Measurements from ENCODE around the gene GJD4. TPM values are rescaled to one million over a fixed set of nuclear protein-coding genes. Genes with fewer than 3 reads are reported as not detected.
A peak's percentile ranks its signal among the peaks of the same experiment; 100 is the strongest.

Gene GJD4
- polyA plus RNA-seq, 3 donors = not detected

DNA sequence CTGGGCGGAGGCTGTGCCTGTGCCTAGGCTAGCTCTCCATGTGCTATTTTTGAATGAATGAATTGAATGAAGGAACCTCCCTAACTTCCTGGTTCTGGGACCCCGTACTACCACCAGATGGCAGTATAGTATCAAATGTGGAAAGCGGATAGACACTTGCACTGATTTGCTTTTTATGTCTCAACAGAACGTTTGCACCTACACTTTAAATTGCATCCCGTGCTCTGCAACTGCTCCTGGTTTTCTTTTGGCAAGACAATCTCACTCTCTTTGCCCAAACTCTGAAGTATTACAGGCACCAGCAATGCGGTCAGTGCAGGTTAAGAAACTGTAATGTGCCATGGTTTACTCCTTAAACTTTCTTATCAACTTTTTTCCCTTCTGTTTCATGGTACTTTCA lies 30.4 kb downstream of the GJD4 start:
- Histone ChIP-seq H3K4me2 (replicated peaks; ENCODE audit: extremely low read depth, low read length, poor library complexity, severe bottlenecking) (no peak overlapping the region), H3K27me3 (ENCODE audit: control insufficient read depth in 2 of 2, insufficient read depth in 2 of 2, low read length in 2 of 2) (peaks cover 43 to 45% of the 10 kb centered on the region in 2 donors), H2AFZ (ENCODE audit: insufficient read depth, low read depth, low read length, poor library complexity, severe bottlenecking) (no peak overlapping the region), H3K36me3 (replicated peaks in 1 of 2; ENCODE audit: control insufficient read depth in 1 of 2, insufficient read depth in 2 of 2, low read length in 2 of 2) (no peaks in the 10 kb centered on the region), H4K20me1 (ENCODE audit: insufficient read depth, low read length) (no peaks in the 10 kb centered on the region), H3K9ac (ENCODE audit: insufficient read depth, low read length, poor library complexity, severe bottlenecking) (no peak overlapping the region), H3K79me2 (ENCODE audit: insufficient read depth, low read length) (no peaks in the 10 kb centered on the region), H3K27ac (ENCODE audit: low read depth in 1 of 2, low read length in 2 of 2) (no peak overlapping the region), H3K4me1 (ENCODE audit: control insufficient read depth in 1 of 2, insufficient read depth in 2 of 2, low read length in 2 of 2) (peaks cover 8 to 10% of the 10 kb centered on the region in 2 donors), H3K4me3 (replicated peaks in 1 of 3; ENCODE audit: low read depth in 2 of 3, low read length in 3 of 3) (no peak overlapping the region), H3K9me3 (replicated peaks in 1 of 2; ENCODE audit: control insufficient read depth in 1 of 2, insufficient read depth in 1 of 2, low read length in 2 of 2) (peaks cover 0 to 9% of the 10 kb centered on the region in 2 donors)
- H3K27ac Mint-ChIP-seq = no peak overlapping the region
- TF ChIP-seq CTCF (IDR thresholded peaks at IDR 0.05) = peak; percentile 87
- peak overlapping the region in 1 of 2 donors; percentile 60 for H3K4me3 Mint-ChIP-seq
- 0% methylated on average over 1 of the region's 6 CpGs for WGBS (ENCODE audit: insufficient coverage)
- peak; percentile 24 to 52 (median 42) for DNase-seq
- peaks cover 8% of the 10 kb centered on the region for H3K4me1 Mint-ChIP-seq
- intact Hi-C loops (cut with micrococcal nuclease) = no loop called here
- H3K9me3 Mint-ChIP-seq = peaks cover 0 to 14% (median 6%) of the 10 kb centered on the region in 7 donors
- peaks cover 43 to 52% (median 48%) of the 10 kb centered on the region in 3 donors for H3K27me3 Mint-ChIP-seq (ENCODE audit: low read depth in 3 of 3)
- H3K36me3 Mint-ChIP-seq = peaks cover 0 to 3% of the 10 kb centered on the region in 2 donors

GRCh38 chr10:35636956-35637355 lies 31.8 kb downstream of the GJD4 start:
- Mint-ChIP-seq H3K27ac (no peak overlapping the region), H3K9me3 (peaks cover 0 to 19% (median 10%) of the 10 kb centered on the region in 7 donors), H3K4me1 (peaks cover 12% of the 10 kb centered on the region), H3K4me3 (peak overlapping the region in 1 of 2 donors; percentile 41), H3K36me3 (peaks cover 0 to 3% of the 10 kb centered on the region in 2 donors), H3K27me3 (ENCODE audit: low read depth in 3 of 3) (peaks cover 52 to 58% (median 53%) of the 10 kb centered on the region in 3 donors)
- H3K79me2 ChIP-seq (ENCODE audit: insufficient read depth, low read length) = no peaks in the 10 kb centered on the region
- no peak overlapping the region for H3K4me3 ChIP-seq (replicated peaks in 1 of 3; ENCODE audit: low read depth in 2 of 3, low read length in 3 of 3)
- no peaks in the 10 kb centered on the region for H4K20me1 ChIP-seq (ENCODE audit: insufficient read depth, low read length)
- intact Hi-C loops (cut with micrococcal nuclease) = no loop called here
- TF ChIP-seq CTCF (IDR thresholded peaks at IDR 0.05) = no peak
- no peak overlapping the region for H2AFZ ChIP-seq (ENCODE audit: insufficient read depth, low read depth, low read length, poor library complexity, severe bottlenecking)
- H3K4me1 ChIP-seq (ENCODE audit: control insufficient read depth in 1 of 2, insufficient read depth in 2 of 2, low read length in 2 of 2) = peaks cover 14 to 22% of the 10 kb centered on the region in 2 donors
- no peak overlapping the region for H3K4me2 ChIP-seq (replicated peaks; ENCODE audit: extremely low read depth, low read length, poor library complexity, severe bottlenecking)
- no peak for DNase-seq
- no peak overlapping the region for H3K27ac ChIP-seq (ENCODE audit: low read depth in 1 of 2, low read length in 2 of 2)
- H3K36me3 ChIP-seq (replicated peaks in 1 of 2; ENCODE audit: control insufficient read depth in 1 of 2, insufficient read depth in 2 of 2, low read length in 2 of 2) = no peaks in the 10 kb centered on the region
- peaks cover 45 to 50% of the 10 kb centered on the region in 2 donors for H3K27me3 ChIP-seq (ENCODE audit: control insufficient read depth in 2 of 2, insufficient read depth in 2 of 2, low read length in 2 of 2)
- H3K9ac ChIP-seq (ENCODE audit: insufficient read depth, low read length, poor library complexity, severe bottlenecking) = no peak overlapping the region
- peaks cover 0 to 9% of the 10 kb centered on the region in 2 donors for H3K9me3 ChIP-seq (replicated peaks in 1 of 2; ENCODE audit: control insufficient read depth in 1 of 2, insufficient read depth in 1 of 2, low read length in 2 of 2)
- WGBS (ENCODE audit: insufficient coverage) = 0% methylated on average over 1 of the region's 7 CpGs

All from CD14-positive monocyte (primary cell).